HG03521 (cell line): Measurements from ENCODE around the gene ZKSCAN2.

Experiments used
- ATAC-seq: cut with Tn5 transposase; IDR thresholded peaks from one replicate; pipeline ENCODE4 v1.9.1; 2021; ENCODE audit warnings: mild to moderate bottlenecking, moderate library complexity; ENCODE audit not compliant: unreplicated experiment

Gene ZKSCAN2

GRCh38 chr16:25224731-25225319, 32.8 kb downstream of the ZKSCAN2 start:
- ATAC-seq, result no peak

GRCh38 chr16:25223964-25224363, 33.7 kb downstream of the ZKSCAN2 start:
- ATAC-seq, result no peak

- no peak for ATAC-seq
These were observed 34.7 kb downstream of the ZKSCAN2 start for GRCh38 chr16:25222959-25223358.

- ATAC-seq, result no peak
These were observed 38.4 kb downstream of the ZKSCAN2 start for GRCh38 chr16:25219070-25219737.

GRCh38 chr16:25217921-25218320, 39.7 kb downstream of the ZKSCAN2 start:
- no peak for ATAC-seq

GRCh38 chr16:25217112-25217511, 40.5 kb downstream of the ZKSCAN2 start:
- no peak for ATAC-seq

GRCh38 chr16:25213709-25214397, 43.8 kb downstream of the ZKSCAN2 start:
- ATAC-seq, result no peak

GRCh38 chr16:25212636-25213035, 45.0 kb downstream of the ZKSCAN2 start:
- no peak for ATAC-seq

- no peak for ATAC-seq
These were observed 46.9 kb downstream of the ZKSCAN2 start for GRCh38 chr16:25210758-25211157.

- no peak for ATAC-seq
These were observed 58.2 kb downstream of the ZKSCAN2 start for GRCh38 chr16:25199457-25199856.

GRCh38 chr16:25198021-25198420, 59.6 kb downstream of the ZKSCAN2 start:
- no peak for ATAC-seq

- ATAC-seq, result no peak
These were observed 63.3 kb downstream of the ZKSCAN2 start for GRCh38 chr16:25194273-25194878.

- no peak for ATAC-seq
These were observed 65.5 kb downstream of the ZKSCAN2 start for GRCh38 chr16:25192096-25192495.

- no peak for ATAC-seq
These were observed 68.3 kb downstream of the ZKSCAN2 start for GRCh38 chr16:25189305-25189704.

- ATAC-seq, result no peak
These were observed 70.2 kb downstream of the ZKSCAN2 start for GRCh38 chr16:25187491-25187795.
